Pancreas (tissue), 10 donors: ENCODE data around the gene SND1. TPM values are rescaled to one million over a fixed set of nuclear protein-coding genes. Genes with fewer than 3 reads are reported as not detected.

Source experiments
- ATAC-seq, 4 donors: fragments of 200-7000 bp; cut with Tn5 transposase; one replicate each; pipeline versions ENCODE4 v1.8.0 to v1.9.1; 2020; ENCODE audit warnings: mild to moderate bottlenecking in 4 of 4, moderate library complexity in 4 of 4
- DNase-seq, 6 donors: peaks; one replicate each; pipeline ENCODE4 v3.0.0-alpha.2; 2020
- FAIRE-seq: peaks from 2 replicates; lab custom pipeline; 2012; peaks lifted over from hg19 to GRCh38; lab: Jason Lieb, UNC
- H3K27ac ChIP-seq, 4 donors: fragments of 200-600 bp; sonication (generic); 1 replicate in 3 of 4; 2 replicates in 1 of 4; pipeline versions ENCODE4 v1.5.0 to v1.8.0; 2020
- H3K27me3 ChIP-seq, 4 donors: fragments of 200-600 bp; one replicate each; pipeline ENCODE4 v1.8.0; 2021
- H3K36me3 ChIP-seq, 3 donors: fragments of 200-600 bp; sonication (generic) in 1 of 3; one replicate each; pipeline versions ENCODE4 v1.5.0 to v1.8.0; 2020 to 2021
- H3K4me1 ChIP-seq, 3 donors: fragments of 200-600 bp; one replicate each; pipeline ENCODE4 v1.8.0; 2021
- H3K4me3 ChIP-seq, 4 donors: fragments of 200-600 bp; sonication (generic) in 2 of 4; one replicate each; pipeline versions ENCODE4 v1.5.0 to v1.8.0; 2020 to 2021
- H3K9me3 ChIP-seq, 4 donors: fragments of 200-600 bp; one replicate each; pipeline ENCODE4 v1.8.0; 2021
- CTCF ChIP-seq, 4 donors: fragments of 200-600 bp; sonication (generic) in 3 of 4; IDR thresholded peaks; one replicate each; pipeline versions ENCODE4 v1.5.0 to v1.8.0; 2021; ENCODE audit warnings: antibody characterized with exemption in 4 of 4
- WGBS, 2 donors: extraction: QIAGEN DNeasy Blood & Tissue Kit; methylation state at CpG; one replicate each; pipeline ENCODE4 v1.1.7; 2013; 5-methylcytosine and 5-hydroxymethylcytosine counted together
- intact Hi-C, 3 donors: fragments of 100-400 bp; cut with DNase I; formaldehyde crosslinking; loops; one replicate each; pipeline versions ENCODE4 v1.11.1 to v1.14.2; 2022
- polyA plus RNA-seq, 2 donors: library from polyadenylated mRNA; stranded (reverse); fragments of 200-250 nt; gene quantifications; one replicate each; pipeline ENCODE4 v1.2.3, GENCODE V29; 2013
- total RNA-seq, 6 donors: library from RNA; stranded (reverse); fragmentation: NEBNext Ultra II Directional in 4 of 6; extraction: Animal tissue kit (Norgen Biotek cat#: 25700) in 4 of 6; gene quantifications; one replicate each; pipeline versions ENCODE4 v1.2.1 to v1.2.4, GENCODE V29; 2021 to 2023
- donor health status: healthy with polysubstance abuse.
- donor health status: DM: no; HTN: no; CAD: no; lungs with moderate emphysema.
- donor health status: DM: no; HTN: no; CAD: no.
- donor health status: control.
- donor health status: control.
- donor health status: Bipolar disorder and iron deficiency.
- donor health status: DM: yes; HTN: yes; CAD: no.
- donor health status: DM: no; HTN: no; CAD: no.
- donor health status: DM: no; HTN: no; CAD: no.
- donor health status: DM: yes; HTN: yes; CAD: no.

The SND1 gene
- total and polyA plus RNA-seq, 8 donors = 84.1 to 308 (median 225) TPM

DNA sequence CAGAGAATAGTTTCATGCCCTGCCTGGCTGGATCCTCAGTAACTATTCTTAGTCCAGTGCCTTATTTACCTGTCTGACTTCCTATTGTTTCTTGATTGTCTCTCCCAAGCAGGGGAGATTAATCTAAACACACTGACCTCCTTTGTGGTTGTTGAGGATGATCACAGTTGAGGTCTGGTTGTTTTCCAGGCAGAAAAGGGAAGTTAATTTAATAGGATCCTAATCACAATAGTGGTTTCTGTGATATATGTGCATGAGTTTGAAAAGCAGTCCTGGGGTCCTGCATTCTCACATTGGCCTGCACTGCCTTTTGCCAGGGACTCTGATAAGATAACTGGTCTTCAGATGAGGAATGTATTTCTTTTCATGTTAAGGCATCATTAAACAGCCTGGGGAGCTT, 130.1 kb downstream of the SND1 start:
- Histone ChIP-seq H3K9me3 (no peaks in the 10 kb centered on the region), H3K27me3 (no peaks in the 10 kb centered on the region), H3K27ac (no peak overlapping the region), H3K4me3 (no peak overlapping the region), H3K36me3 (no peaks in the 10 kb centered on the region), H3K4me1 (peaks cover 0 to 15% (median 14%) of the 10 kb centered on the region in 3 donors)
- peak in 1 of 4 donors; percentile 18 for ATAC-seq
- intact Hi-C loops = no loop called here
- no peak for DNase-seq
- no peak for TF ChIP-seq CTCF (IDR thresholded peaks at IDR 0.05)
- FAIRE-seq = no peak

DNA sequence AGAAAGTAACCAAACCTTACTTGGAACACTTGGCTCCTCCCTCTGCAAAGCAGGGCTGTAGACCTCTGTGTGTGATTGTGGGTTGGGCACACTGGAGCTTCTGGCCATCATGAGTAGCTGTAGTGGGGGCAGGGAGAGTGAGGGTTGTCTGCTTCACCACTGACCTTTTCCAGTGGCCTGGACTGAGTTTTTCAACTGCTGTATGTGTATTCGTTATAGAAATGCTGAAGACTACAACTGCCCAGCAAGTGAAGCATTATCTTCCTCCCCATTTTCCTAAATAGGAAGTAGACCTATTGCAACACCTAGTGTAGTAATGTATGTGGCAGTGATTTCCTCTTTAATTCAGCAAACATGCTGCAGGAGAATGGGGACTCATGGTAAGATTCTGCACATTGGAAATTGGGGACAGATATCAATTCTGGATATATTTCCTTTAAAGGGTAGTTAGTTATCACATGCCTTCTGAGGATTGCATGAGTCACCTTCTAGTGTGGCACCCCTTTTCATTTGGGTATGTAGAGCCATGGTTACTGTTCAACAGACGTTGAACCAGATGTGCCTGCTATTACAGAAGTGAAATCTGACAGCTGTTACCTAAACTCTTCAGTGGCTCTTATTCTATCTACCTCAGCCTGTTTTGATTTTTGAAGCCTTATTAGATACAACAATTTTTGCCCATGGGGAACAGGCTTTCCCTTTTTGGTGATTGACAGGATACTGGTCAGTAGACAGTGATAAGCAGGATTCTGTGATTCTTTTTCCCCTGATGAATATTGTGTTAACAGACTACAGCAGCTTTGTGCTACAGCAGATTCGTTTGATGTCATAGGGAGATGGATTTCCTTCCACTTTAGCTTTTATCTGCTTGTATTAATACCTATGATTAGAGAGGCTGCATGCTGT, 130.9 kb downstream of the SND1 start:
- WGBS, 2 donors = 64 to 66% methylated on average over 3 of the region's 3 CpGs
- no peaks in the 10 kb centered on the region for H3K27me3 ChIP-seq

GRCh38 chr7:127786184-127786583, 134.2 kb downstream of the SND1 start:
- Histone ChIP-seq H3K4me1 (peaks cover 0 to 25% (median 10%) of the 10 kb centered on the region in 3 donors), H3K4me3 (no peak overlapping the region), H3K27me3 (no peaks in the 10 kb centered on the region), H3K27ac (no peak overlapping the region), H3K36me3 (no peaks in the 10 kb centered on the region), H3K9me3 (no peaks in the 10 kb centered on the region)
- WGBS, 2 donors = 95 to 96% methylated on average over 1 of the region's 1 CpG
- no peak for ATAC-seq
- intact Hi-C loops = no loop called here
- no peak for DNase-seq
- no peak for FAIRE-seq
- TF ChIP-seq CTCF (IDR thresholded peaks at IDR 0.05) = no peak

More for the DNA sequence above, 130.9 kb downstream of the SND1 start:
- H3K36me3 ChIP-seq = no peaks in the 10 kb centered on the region
- FAIRE-seq (no peak), ATAC-seq (peak in 3 of 4 donors; percentile 32 to 65 (median 63)), DNase-seq (no peak)
- no peaks in the 10 kb centered on the region for H3K9me3 ChIP-seq
- intact Hi-C loops = no loop called here
- no peak for TF ChIP-seq CTCF (IDR thresholded peaks at IDR 0.05)
- H3K27ac ChIP-seq = no peak overlapping the region
- H3K4me3 ChIP-seq = no peak overlapping the region
- H3K4me1 ChIP-seq = peaks cover 0 to 15% (median 14%) of the 10 kb centered on the region in 3 donors

- no peak for TF ChIP-seq CTCF (IDR thresholded peaks at IDR 0.05)
- ATAC-seq (no peak), FAIRE-seq (no peak), DNase-seq (no peak)
- Histone ChIP-seq H3K36me3 (no peaks in the 10 kb centered on the region), H3K9me3 (no peaks in the 10 kb centered on the region), H3K27me3 (no peaks in the 10 kb centered on the region), H3K4me3 (no peak overlapping the region), H3K27ac (no peak overlapping the region), H3K4me1 (peaks cover 0 to 15% (median 4%) of the 10 kb centered on the region in 3 donors)
- intact Hi-C loops = no loop called here
- WGBS, 2 donors = 84 to 85% methylated on average over 3 of the region's 3 CpGs
Measured at GRCh38 chr7:127789031-127789430, 137.0 kb downstream of the SND1 start.
